Activated naive CD4-positive, alpha-beta T cell treated with anti-CD3 and anti-CD28 coated beads, Interleukin-2, amount 50 U/mL, for 16 hours (primary cell): ENCODE data around the gene GAL3ST2.
"Not testable (repeated sequence)": the region's sequence is repeated elsewhere in the genome, so short reads cannot be mapped to it uniquely, and the experiment has no call there.

Experiments
- DNase-seq: peaks from one replicate; pipeline ENCODE4 v3.0.0-alpha.2; 2020

Gene GAL3ST2

DNA sequence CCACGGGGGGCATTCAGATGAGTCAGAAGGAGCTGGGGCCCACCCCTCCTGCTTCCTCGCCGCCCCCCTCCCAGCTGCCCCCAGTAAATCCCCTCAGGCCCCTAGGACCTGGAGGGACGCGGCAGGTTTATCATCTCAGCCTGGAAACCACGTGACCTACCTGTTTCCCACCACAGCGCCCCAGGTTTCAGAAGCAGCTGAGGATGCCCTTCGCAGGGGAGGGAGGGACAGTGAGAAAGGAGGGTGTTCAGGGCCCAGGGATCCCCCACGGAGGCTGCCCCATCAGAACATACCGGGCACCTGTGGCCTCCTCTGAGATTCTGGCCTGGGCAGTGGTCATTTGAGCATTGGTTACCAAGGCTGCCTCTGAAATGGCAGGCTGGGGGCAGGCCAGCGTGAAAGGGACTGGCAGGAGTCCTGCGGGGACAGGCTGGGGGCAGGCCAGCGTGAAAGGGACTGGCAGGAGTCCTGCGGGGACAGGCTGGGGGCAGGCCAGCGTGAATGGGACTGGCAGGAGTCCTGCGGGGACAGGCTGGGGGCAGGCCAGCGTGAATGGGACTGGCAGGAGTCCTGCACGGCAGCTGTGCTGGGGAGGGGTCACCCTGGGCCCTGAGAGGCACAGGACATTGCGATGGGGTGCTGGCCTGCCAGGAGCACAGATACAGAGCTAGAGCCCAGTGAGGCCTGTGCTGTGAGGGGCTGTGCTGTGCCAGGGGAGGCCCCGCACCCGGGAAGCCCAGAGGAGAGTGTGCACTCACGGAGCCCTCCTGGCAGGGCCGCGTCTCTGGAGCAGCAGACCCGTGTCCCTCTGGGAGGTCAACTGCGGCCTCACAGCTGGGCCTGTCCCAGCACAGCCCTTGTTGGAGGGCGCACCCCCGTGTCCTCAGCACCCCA, 33.9 kb downstream of the GAL3ST2 start:
- DNase-seq = no peak

DNA sequence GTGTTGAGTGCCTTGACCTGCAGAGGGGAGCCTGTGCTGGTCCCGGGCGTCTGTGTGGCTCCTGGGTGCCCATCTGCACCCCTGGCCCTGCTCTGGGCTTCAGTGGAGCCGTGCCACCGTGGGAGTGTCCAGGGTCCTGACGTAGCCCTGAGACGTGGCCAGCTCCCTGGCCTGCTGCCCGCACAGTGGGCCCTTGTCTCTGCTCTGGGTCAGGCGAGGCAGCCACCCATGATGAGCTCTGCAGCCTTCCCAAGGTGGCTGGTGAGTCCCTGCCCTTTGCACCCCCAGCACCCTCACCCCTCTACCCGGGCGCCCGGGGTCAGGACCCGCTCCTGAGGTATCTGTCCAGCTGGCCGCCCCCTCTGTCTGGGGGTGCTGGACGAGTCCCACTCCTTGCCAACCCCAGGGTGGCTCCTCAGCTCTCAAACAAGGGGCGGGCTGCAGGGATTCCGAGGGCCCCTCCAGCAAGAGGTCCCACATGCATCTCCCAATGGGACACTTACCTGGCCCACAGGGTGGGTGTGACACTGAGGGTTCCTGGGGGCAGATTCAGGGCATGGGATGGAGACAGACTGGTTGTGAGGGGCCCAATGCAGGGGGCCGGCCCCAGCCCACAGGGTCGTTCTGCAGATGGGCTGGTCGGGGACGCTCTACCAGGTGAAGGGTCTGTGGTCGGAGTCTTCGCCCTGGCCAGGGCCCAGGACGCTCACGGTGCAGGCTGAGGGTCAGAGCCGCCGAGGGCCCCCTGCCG, 34.8 kb downstream of the GAL3ST2 start:
- no peak for DNase-seq

DNA sequence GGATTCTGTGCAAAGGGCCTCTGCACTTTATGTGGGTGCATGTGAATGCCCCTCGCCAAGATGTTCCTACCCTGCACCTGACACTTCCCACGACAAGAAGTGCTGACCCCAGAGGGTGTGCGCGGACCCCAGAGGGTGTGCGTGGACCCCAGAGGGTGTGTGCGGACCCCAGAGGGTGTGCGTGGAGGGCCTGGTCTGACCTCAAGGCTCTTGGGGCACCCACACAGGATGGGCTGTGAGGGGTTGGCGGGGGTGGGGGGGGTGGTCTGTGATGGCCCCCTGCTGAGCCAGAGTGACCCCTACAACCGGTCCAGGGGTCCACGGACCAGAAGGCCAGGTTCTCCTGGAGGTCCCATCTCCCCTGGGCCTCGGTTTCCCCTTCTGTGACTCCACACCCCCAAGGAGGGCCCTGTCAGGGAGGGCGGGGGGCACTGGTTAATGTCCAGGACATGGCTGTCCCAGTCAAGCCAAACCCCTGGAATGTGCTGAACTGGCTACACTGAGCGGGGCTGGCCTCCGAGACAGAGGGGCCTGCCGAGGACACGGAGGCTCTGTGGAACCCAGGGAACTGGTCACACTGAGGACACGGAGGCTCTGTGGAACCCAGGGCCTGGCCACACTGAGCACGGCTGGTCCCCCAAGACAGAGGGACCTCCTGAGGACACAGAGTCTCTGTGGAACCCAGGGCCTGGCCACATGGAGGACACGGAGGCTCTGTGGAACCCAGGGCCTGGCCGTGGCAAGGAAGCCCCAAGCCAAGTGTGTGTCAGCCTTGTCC, 35.5 kb downstream of the GAL3ST2 start:
- no peak for DNase-seq

DNA sequence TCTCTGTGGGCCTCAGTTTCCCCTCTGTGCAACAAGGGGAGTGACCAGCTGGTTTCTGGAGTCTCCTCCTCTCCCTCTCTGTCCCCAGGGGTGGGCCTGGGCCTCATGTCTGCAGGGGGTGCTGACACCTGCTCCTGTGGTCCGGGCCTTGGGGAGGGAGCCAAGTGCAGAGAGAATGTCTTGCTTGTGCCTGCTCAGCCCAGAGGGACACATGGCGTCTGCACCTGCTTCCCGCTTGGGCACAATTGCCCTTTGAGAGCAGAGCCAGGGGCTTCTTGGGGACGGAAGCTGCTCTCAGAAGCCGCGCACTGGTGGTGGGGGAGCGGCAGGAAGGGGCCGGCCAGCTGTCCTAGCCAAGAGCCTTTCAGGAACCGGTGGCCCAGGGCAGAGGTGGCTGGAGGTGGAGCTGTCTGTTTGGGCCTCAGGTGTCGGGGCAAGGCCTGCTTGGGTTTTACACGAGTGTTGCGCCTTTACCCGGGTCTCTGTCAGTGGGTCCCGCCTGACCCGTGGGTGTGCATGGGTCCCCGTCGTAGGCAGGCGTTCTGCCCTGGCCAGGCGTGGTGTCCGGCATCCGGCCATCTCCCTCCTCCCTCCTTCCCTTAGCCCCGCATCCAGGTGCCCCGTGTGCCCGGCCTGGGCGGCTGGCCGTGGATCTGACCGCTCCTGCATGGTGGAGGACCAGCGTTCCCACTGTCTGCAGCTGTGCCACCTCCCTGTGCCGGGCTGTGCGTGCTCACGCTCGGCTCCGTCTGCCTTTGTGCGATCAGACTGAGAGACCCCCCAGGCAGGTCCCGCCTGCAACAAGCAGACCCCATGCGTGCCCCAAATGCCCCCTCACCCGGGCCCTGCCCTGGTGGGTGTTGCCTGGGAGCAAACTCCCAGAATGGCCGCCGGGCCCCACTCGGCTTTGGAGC, 36.4 kb downstream of the GAL3ST2 start:
- no peak for DNase-seq

DNA sequence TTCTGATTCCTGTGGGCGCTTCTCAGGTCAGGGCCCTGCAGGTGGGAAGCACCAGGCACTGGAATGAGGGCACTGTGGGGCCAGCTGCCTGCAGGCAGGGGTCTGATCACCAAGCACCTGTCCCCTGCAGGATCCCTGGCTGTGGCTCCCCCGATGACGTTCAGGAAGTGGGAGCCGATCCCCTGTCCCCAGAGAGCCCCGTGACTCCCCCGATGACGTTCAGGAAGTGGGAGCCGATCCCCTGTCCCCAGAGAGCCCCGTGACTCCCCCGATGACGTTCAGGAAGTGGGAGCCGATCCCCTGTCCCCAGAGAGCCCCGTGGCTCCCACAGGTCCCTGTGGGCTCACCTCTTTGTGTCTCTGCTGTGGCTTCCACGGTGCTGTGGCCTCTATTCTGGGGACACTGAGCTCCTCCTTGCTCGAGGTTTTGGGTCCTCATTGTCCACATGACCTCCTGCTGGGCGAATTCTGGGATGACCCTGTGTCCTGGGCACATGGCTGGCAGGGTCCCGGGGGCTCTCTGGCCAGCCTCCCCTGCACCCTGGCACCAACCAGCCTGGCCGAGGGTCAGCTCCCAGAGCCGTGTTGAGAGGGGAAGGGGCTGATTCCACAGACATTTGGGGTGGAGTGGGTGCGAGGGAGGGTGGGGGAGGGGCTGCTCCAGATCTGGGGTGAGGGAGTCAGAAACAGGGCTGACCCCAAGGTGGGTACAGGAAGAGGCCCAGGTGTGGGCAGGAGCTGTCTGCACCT, 37.2 kb downstream of the GAL3ST2 start:
- no peak for DNase-seq

GRCh38 chr2:241814393-241814642, 37.7 kb downstream of the GAL3ST2 start:
- DNase-seq = no peak

- no peak for DNase-seq
Measured at GRCh38 chr2:241814643-241815476, 38.2 kb downstream of the GAL3ST2 start.

DNA sequence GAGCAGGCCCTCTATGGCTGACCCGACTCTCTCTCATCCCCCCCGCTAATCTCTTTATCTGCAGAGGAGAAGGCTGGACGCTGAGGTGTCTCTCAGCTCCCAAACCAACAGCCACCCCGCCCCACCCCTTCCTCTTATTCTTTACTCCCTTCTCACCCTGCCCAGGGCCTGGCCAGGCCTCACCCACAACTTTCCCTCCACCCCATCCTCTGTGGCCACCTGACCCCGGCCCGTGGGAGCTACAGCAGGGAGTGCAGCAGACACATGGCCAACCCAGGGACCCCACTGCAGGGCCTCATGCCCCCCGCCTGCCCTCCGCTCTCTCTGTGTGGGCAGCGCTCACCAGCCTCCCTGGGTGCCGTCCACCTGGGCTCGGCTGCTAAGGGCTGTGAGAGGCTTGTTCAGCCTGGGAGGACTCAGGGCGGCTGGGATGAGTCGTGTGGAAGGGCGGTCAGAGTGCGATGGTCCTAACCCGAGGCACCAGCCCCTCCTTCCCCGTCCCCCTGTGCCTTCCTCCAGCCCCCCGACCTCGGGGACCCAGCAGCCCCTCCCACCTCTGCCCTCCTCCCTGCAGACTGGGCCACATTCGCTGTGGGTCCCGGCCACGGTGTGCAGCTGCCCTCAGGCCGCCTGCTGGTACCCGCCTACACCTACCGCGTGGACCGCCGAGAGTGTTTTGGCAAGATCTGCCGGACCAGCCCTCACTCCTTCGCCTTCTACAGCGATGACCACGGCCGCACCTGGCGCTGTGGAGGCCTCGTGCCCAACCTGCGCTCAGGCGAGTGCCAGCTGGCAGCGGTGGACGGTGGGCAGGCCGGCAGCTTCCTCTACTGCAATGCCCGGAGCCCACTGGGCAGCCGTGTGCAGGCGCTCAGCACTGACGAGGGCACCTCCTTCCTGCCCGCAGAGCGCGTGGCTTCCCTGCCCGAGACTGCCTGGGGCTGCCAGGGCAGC, 39.1 kb downstream of the GAL3ST2 start:
- DNase-seq = no peak

DNA sequence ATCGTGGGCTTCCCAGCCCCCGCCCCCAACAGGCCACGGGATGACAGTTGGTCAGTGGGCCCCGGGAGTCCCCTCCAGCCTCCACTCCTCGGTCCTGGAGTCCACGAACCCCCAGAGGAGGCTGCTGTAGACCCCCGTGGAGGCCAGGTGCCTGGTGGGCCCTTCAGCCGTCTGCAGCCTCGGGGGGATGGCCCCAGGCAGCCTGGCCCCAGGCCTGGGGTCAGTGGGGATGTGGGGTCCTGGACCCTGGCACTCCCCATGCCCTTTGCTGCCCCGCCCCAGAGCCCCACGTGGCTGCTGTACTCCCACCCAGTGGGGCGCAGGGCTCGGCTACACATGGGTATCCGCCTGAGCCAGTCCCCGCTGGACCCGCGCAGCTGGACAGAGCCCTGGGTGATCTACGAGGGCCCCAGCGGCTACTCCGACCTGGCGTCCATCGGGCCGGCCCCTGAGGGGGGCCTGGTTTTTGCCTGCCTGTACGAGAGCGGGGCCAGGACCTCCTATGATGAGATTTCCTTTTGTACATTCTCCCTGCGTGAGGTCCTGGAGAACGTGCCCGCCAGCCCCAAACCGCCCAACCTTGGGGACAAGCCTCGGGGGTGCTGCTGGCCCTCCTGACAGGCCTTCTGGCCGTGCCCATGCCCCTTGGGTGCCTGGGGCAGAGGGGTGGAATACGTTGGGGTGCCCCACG, 40.0 kb downstream of the GAL3ST2 start:
- no peak for DNase-seq

- no peak for DNase-seq
Measured at GRCh38 chr2:241817126-241817820, 40.7 kb downstream of the GAL3ST2 start.

- DNase-seq = not testable (repeated sequence)
Measured at GRCh38 chr2:241817821-241818215, 41.2 kb downstream of the GAL3ST2 start.

GRCh38 chr2:241818229-241818942, 41.8 kb downstream of the GAL3ST2 start:
- DNase-seq = no peak

DNA sequence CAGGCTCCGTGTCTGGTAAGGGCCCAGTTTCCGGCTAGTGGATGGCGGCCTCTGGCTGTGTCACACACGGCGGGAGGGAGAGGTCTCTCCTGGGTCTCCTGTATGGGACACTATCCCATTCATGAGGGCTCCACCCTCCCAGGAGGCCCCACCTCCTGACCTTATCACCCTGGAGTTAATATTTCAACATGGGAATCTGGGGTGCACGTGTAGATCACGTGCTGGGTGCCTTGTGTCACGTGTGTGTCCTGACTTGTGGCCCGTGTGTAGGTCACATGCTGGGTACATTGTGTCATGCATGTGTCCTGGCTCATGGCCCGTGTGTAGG, 42.3 kb downstream of the GAL3ST2 start:
- no peak for DNase-seq

- not testable (repeated sequence) for DNase-seq
Measured at GRCh38 chr2:241819947-241820624, 43.5 kb downstream of the GAL3ST2 start.

- no peak for DNase-seq
Measured at GRCh38 chr2:241820625-241821384, 44.2 kb downstream of the GAL3ST2 start.
